Measurements from ENCODE around the gene PGC.

The PGC gene

GRCh38 chr6:41748542-41748941, 1.3 kb upstream of the PGC start:
- Histone ChIP-seq H3K9me3 (no peaks in the 10 kb centered on the region), H3K4me3 (no peak overlapping the region), H3K27ac (no peak overlapping the region), H3K4me1 (no peaks in the 10 kb centered on the region), H3K27me3 (no peaks in the 10 kb centered on the region), H3K36me3 (no peaks in the 10 kb centered on the region)
- intact Hi-C loops (cut with DNase I; ENCODE audit: low total_unique reads) = no loop called here
- no peak for DNase-seq
- no peak for TF ChIP-seq CTCF (IDR thresholded peaks at IDR 0.05)

GRCh38 chr6:41748102-41748477, 893 bp upstream of the PGC start:
- H3K4me1 ChIP-seq = no peaks in the 10 kb centered on the region
- intact Hi-C loops (cut with DNase I; ENCODE audit: low total_unique reads) = no loop called here
- no peaks in the 10 kb centered on the region for H3K36me3 ChIP-seq
- no peaks in the 10 kb centered on the region for H3K27me3 ChIP-seq
- H3K27ac ChIP-seq = no peak overlapping the region
- H3K9me3 ChIP-seq = no peaks in the 10 kb centered on the region
- no peak overlapping the region for H3K4me3 ChIP-seq
- TF ChIP-seq CTCF (IDR thresholded peaks at IDR 0.05) = no peak
- no peak for DNase-seq

GRCh38 chr6:41746107-41746506, 1.1 kb downstream of the PGC start:
- DNase-seq = no peak
- Histone ChIP-seq H3K36me3 (no peaks in the 10 kb centered on the region), H3K4me3 (no peak overlapping the region), H3K27ac (no peak overlapping the region), H3K27me3 (no peaks in the 10 kb centered on the region), H3K9me3 (no peaks in the 10 kb centered on the region), H3K4me1 (no peaks in the 10 kb centered on the region)
- no peak for TF ChIP-seq CTCF (IDR thresholded peaks at IDR 0.05)
- intact Hi-C loops (cut with DNase I; ENCODE audit: low total_unique reads) = no loop called here

GRCh38 chr6:41744236-41744787, 2.9 kb downstream of the PGC start:
- DNase-seq = no peak
- Histone ChIP-seq H3K9me3 (no peaks in the 10 kb centered on the region), H3K4me3 (no peak overlapping the region), H3K4me1 (no peaks in the 10 kb centered on the region), H3K27ac (no peak overlapping the region), H3K36me3 (no peaks in the 10 kb centered on the region), H3K27me3 (peaks cover 0 to 3% of the 10 kb centered on the region in 2 donors)
- TF ChIP-seq CTCF (IDR thresholded peaks at IDR 0.05) = no peak
- intact Hi-C loops (cut with DNase I; ENCODE audit: low total_unique reads) = no loop called here

- Histone ChIP-seq H3K27me3 (peaks cover 0 to 3% of the 10 kb centered on the region in 2 donors), H3K36me3 (no peaks in the 10 kb centered on the region), H3K27ac (no peak overlapping the region), H3K4me3 (no peak overlapping the region), H3K4me1 (no peaks in the 10 kb centered on the region), H3K9me3 (no peaks in the 10 kb centered on the region)
- intact Hi-C loops (cut with DNase I; ENCODE audit: low total_unique reads) = no loop called here
- DNase-seq = no peak
- TF ChIP-seq CTCF (IDR thresholded peaks at IDR 0.05) = no peak
Observed at GRCh38 chr6:41743406-41744235, 3.6 kb downstream of the PGC start.
